Activated CD8-positive, alpha-beta memory T cell treated with anti-CD3 and anti-CD28 coated beads for 36 hours (primary cell): Measurements from ENCODE around the gene NRXN3. TPM values are rescaled to one million over a fixed set of nuclear protein-coding genes. Genes with fewer than 3 reads are reported as not detected.

Experiments used
- CTCF ChIA-PET: fragments of 350-600 bp; sonication (Branson Sonifier 250); formaldehyde crosslinking; loops from one replicate; lab custom pipeline; 2021; ENCODE audit warnings: antibody characterized with exemption; lab: Charles Lee
- POLR2A ChIA-PET: fragments of 350-600 bp; sonication (Branson Sonifier 250); formaldehyde crosslinking; loops from one replicate; lab custom pipeline; 2021; ENCODE audit warnings: antibody characterized with exemption; lab: Charles Lee
- total RNA-seq, 2 experiments: library from RNA; stranded (reverse); gene quantifications; one replicate each; pipeline ENCODE4 v1.2.3, GENCODE V29; 2021

Gene NRXN3
- total RNA-seq, 2 experiments from 2014 or later = not detected

GRCh38 chr14:79602742-79603141 is 1432.6 kb downstream of the NRXN3 start:
- ChIA-PET CTCF (no interaction called here), POLR2A (no interaction called here)

GRCh38 chr14:79605849-79606248 is 1435.7 kb downstream of the NRXN3 start:
- ChIA-PET POLR2A (no interaction called here), CTCF (no interaction called here)

GRCh38 chr14:79608446-79608845 is 1438.3 kb downstream of the NRXN3 start:
- CTCF ChIA-PET = no interaction called here
- POLR2A ChIA-PET = no interaction called here

- POLR2A ChIA-PET = no interaction called here
- CTCF ChIA-PET = no interaction called here
These were observed 1443.5 kb downstream of the NRXN3 start for GRCh38 chr14:79613625-79614024.

- POLR2A ChIA-PET = no interaction called here
- CTCF ChIA-PET = no interaction called here
These were observed 1444.3 kb downstream of the NRXN3 start for GRCh38 chr14:79614448-79614847.

GRCh38 chr14:79627058-79627457 is 1456.9 kb downstream of the NRXN3 start:
- ChIA-PET POLR2A (no interaction called here), CTCF (no interaction called here)

GRCh38 chr14:79629411-79630287 is 1459.5 kb downstream of the NRXN3 start:
- POLR2A ChIA-PET = no interaction called here
- CTCF ChIA-PET = no interaction called here

GRCh38 chr14:79630288-79630960 is 1460.3 kb downstream of the NRXN3 start:
- ChIA-PET CTCF (no interaction called here), POLR2A (no interaction called here)

GRCh38 chr14:79631276-79631675 is 1461.1 kb downstream of the NRXN3 start:
- CTCF ChIA-PET = no interaction called here
- POLR2A ChIA-PET = no interaction called here

GRCh38 chr14:79638672-79639266 is 1468.6 kb downstream of the NRXN3 start:
- POLR2A ChIA-PET = no interaction called here
- CTCF ChIA-PET = no interaction called here

- CTCF ChIA-PET = no interaction called here
- POLR2A ChIA-PET = no interaction called here
These were observed 1469.4 kb downstream of the NRXN3 start for GRCh38 chr14:79639613-79640012.

GRCh38 chr14:79641371-79641770 is 1471.2 kb downstream of the NRXN3 start:
- ChIA-PET POLR2A (no interaction called here), CTCF (no interaction called here)

- ChIA-PET CTCF (no interaction called here), POLR2A (no interaction called here)
These were observed 1473.0 kb downstream of the NRXN3 start for GRCh38 chr14:79643132-79643531.

- ChIA-PET POLR2A (no interaction called here), CTCF (no interaction called here)
These were observed 1475.7 kb downstream of the NRXN3 start for GRCh38 chr14:79645753-79646362.

GRCh38 chr14:79649856-79650255 is 1479.7 kb downstream of the NRXN3 start:
- ChIA-PET POLR2A (no interaction called here), CTCF (no interaction called here)

- POLR2A ChIA-PET = no interaction called here
- CTCF ChIA-PET = no interaction called here
These were observed 1482.5 kb downstream of the NRXN3 start for GRCh38 chr14:79652513-79653307.

- POLR2A ChIA-PET = no interaction called here
- CTCF ChIA-PET = no interaction called here
These were observed 1485.9 kb downstream of the NRXN3 start for GRCh38 chr14:79656056-79656455.

- ChIA-PET POLR2A (no interaction called here), CTCF (no interaction called here)
These were observed 1486.3 kb downstream of the NRXN3 start for GRCh38 chr14:79656496-79656895.

- CTCF ChIA-PET = no interaction called here
- POLR2A ChIA-PET = no interaction called here
These were observed 1488.0 kb downstream of the NRXN3 start for GRCh38 chr14:79658221-79658620.
